A172 (cell line): ENCODE data around the gene LDLRAD4. TPM values are rescaled to one million over a fixed set of nuclear protein-coding genes. Genes with fewer than 3 reads are reported as not detected.

ENCODE experiments used
- DNase-seq: peaks from one replicate; pipeline ENCODE4 v3.0.0-alpha.2; 2015; ENCODE audit warnings: low spot score
- total RNA-seq: library from RNA; depleted of rRNA; stranded (reverse); fragments of >200 nt; shearing (Covaris generic); gene quantifications from 2 replicates; pipeline ENCODE4 v1.2.3, GENCODE V29; 2014

The LDLRAD4 gene
- total RNA-seq, 1 experiment from 2014 or later = 5.7 TPM

DNA sequence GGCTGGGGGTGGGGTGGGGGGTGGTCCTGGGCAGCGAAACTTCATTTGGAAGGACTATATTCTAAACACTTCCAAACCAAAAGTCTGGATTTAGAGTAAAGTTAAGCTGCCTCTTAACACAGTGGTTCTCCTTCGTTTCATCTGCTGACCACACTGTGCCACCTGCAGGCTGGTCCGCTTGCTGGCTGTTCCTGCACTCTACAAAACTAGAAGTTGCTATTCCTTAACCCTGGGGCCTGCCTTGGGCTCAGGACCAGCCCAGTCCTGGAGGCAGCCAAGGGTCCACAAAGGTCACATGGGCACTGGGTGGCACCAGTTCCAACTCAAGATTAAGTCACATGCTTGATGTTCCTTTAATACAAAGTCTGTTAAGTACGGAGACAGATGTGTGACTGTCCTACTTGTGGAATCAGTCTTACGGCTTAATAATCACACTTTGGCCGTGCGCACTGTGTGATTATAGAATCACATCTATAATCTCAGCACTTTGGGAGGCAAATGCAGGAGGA lies 312.4 kb downstream of the LDLRAD4 start:
- peak; percentile 65 for DNase-seq

DNA sequence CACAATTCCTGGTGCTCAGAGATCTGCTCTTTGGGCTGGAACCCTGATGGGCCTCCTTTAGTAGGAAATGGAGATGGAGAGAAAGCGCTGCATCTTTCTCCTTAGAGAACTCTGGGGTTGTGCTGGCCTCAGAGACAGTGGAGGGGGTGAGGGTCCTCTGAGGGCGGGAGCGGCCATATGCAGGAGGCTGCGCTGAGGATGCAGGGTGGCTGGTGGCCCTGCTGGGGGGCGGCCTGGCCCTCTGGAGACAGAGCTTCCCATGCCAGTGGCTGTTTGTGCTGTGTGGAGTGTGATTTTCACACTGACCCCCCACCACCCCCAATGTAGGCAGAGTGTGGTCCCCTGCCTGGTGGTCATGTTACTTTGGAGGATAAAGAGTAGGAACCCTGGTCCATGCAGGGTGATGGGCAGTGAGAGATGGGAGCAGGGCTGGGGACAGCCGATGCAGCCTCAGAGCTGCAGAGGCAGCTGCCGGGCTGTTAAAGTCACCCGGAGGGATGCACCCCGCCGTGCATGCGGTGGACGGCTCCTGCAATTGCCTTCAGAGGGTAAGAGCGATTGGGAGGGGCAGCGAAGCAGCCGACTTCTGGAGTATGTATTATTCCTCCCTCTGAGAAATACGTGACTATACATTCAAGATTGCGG lies 313.2 kb downstream of the LDLRAD4 start:
- no peak for DNase-seq

DNA sequence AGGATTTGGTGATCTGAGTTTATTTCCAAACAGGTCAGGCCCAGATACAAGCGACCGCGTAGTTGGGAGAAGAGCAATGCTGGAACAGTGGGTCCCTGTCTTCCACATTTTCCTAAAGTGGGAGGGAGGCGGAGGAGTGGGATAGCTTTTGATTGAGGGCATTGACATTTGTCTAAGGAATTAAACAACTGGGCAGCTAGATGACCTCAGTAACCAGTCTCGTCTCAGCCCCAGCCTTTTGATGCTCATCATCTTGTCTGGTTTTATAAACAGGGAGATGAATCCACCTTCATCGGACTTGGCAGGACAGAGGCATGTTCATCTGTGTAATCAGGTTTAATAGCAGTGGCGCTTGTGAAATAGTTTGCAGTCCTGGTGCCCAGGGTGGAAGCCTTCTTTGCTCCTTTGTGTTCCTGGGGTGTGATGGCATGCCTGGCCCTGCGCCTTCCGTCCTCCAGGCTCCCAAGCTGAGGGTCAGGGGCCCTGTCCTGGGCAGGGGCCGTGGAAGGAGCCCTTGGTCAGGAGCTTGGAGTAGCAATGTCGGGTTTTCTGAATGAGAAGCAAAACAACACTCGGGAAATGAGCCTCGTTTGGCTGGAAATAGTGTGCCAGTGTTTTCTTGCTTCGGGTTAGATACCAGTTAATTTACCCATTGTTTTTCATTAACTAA lies 314.0 kb downstream of the LDLRAD4 start:
- no peak for DNase-seq

DNA sequence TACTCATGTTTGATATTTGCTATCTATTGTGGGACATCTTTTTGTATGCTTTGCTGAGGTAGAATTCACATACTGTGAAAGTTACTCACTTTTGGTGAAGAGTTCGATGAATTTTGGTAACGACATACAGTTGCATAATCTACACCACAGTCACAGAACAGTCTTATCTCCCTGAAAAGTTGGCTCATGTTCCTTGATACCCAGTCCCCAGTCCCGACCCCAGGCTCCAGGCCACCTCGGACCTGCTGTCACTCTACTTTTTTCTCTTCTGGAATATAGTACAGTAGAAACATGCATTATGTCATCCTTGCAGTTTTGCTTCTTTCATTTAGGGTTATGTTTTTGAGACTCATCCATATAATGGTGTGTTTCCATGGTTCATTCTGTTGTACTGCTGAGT lies 316.1 kb downstream of the LDLRAD4 start:
- DNase-seq = no peak

DNA sequence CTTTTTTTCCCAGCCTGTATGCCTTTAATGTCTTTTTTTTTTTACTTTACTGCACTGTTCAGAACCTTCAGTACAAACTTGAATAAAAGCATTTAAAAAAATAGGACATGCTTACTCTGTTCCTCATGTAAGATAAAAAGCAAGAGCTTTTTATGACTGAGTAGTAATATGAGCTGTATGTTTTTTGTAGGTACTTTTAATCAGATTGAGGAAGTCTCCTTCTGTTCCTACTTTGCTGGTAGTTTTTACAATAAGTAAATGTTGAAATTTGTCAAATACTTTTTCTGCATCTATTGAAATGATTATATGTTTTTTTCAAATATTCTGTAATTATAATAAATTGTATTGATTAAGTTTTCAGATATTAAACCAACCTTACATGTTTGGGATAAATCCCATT lies 318.0 kb downstream of the LDLRAD4 start:
- no peak for DNase-seq

DNA sequence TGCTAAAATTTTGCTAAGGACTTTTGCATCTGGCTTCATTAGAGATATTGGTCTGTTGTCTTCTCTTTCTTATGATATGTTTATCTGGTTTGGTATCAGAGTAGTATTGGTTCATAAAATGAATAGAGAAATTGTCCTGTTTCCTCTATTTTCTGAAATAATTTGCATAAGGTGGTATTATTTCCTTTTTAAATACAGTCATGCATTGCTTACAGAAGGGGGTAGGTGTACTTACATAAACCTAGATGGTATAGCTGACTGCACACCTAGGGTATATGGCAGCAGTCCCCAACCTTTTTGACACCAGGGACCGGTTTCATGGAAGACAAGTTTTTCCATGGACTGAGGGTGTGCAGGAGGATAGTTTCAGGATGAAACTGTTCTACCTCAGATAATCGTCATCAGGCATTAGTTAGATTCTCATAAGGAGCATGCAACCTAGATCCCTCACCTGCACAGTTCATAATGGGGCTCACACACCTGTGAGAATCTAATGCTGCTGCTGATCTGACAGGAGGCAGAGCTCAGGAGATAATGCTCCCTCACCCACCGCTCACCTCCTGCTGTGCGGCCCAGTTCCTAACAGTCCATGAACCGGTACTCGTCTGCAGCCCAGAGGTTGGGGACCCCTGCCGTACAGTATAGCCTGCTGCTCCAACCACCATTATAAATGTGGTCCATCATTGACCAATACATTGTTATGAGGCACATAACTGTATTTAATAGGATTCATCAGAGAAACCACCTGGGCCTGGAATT lies 318.6 kb downstream of the LDLRAD4 start:
- no peak for DNase-seq

DNA sequence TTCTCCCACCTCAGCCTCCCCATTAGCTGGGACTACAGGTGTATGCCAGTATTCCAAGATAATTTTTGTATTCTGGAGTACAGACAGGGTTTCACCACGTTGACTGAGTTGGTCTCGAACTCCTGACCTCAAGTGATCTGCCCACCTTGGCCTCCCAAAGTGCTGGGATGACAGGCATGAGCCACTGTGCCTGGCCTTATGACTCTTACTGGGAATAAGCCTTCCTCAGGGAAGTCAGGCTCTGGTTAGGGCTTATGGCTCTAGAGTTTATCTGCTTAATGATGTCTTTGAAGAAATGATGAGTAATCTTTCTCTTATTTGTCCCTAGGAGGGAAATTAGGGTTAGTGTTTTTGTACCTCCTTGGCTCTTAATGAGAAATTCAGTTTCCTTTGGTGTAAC lies 320.1 kb downstream of the LDLRAD4 start:
- no peak for DNase-seq

DNA sequence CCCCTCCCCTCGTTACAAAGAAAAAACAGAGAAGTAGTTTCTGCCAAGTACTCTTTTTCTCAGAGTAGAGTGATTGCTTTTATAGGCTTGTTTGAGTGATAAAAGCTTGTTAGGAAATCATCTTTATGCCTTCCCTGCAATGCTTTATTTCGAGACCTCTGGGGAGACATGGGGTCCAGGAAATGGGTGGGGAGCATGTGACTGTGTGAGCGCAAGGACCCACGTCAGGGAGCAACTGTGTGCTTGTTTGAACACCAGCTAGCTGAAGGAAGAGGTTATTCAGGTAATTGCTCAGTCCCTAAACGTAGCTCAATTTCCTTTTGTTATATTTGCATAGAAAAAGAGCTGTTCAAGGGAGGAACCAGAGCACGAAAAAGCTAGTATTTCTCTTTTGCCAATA lies 320.5 kb downstream of the LDLRAD4 start:
- no peak for DNase-seq

DNA sequence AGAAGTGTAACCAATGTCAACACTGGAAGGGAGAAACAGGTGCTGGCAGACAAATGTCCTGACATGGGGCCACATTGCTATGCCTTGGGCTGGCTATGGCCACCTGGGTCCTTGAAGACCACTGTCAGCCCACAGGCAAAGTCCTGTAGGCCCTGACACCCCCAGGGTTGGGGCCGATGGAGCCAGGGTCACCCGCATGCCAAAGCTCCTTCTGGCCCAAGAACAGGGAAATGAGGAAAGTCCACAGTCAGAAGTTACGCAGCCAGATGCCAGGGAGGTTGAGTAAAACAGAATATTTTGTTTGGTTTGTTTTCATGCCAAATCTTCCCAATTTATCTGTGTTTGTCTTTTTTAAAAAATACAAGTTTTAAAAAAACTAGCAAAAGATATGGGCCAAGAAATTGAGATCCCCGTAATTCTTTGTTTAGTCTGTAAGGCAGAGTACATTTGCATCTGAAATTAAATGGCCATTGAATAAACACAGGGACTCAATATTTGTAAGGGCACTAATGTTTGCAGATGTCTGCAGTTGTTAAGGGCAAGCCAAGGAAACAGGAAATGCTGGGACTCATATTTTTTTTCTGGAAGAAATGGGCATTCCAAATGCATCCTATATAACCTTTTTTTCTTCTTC lies 321.4 kb downstream of the LDLRAD4 start:
- DNase-seq = no peak

DNA sequence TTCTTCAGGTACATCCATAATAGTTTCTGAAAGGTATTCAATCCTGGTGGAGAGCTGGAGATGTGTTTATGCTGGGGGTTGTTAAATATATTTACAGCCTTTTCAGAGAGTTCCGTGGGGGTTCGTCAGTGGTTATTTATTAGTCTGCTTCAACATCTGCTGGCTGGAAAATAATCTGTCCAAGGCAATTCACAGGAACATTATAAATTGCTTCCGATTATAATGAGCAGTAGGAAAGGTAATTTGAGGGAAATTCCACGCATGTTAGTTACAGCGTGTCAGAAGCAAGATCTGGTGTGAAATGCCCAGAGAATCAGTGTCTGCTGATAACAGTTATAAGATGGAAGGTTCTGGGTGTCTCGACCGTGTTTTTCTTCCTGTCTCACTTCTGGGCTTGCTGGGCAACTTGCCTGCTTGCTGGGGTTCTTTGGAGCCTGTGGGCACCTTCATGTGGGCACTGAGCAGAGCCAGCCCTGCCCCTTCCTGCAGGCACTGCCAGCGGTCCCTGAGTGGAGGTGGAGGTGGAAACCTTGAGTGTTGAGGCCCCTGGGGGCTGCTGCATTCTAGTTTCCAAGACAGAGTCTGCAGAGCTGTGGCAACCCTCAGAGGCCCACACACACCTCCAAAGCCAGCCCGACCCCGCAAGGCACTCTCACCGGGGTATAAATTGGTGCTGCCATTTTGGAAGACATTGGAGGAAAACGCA lies 322.1 kb downstream of the LDLRAD4 start:
- DNase-seq = no peak

DNA sequence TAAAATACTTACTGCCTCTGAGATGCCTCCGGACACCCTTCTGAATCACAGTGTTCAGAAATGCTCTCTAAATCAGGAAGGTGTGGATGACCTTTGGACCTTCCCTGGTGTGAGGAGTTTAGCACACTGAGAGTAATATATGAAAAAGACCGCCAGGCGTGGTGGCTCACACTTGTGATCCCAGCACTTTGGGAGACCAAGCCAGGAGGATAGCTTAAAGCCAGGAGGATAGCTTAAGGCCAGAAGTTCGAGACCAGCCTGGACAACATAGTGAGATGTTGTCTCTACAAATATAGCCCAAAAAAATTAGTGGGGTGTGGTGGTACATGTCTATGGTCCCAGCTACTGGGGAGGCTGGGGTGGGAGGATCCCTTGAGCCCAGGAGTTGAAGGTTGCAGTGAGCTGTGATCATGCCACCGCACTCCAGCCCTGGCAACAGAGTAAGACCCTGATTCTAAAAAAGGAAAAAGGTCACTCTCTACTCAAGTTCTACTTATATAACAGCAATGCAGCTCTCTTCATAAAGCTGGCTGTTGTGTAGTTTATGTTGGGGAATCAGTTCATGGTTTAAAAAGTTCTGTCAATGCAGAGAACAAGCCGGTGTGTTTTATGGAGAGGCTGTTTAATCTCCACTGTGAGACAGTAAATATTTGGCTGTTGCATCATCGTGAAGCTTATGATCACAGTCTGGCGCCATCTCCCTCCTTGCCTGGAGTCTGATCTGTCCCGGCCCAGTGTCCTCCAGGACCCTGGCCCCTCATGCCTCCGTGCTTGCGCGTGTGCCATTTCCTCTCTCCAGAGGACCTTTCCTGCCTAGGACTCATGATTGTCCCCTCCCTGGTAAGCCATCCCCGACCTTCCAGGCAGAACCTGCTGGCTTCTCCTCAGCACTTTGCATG lies 323.3 kb downstream of the LDLRAD4 start:
- DNase-seq = no peak

DNA sequence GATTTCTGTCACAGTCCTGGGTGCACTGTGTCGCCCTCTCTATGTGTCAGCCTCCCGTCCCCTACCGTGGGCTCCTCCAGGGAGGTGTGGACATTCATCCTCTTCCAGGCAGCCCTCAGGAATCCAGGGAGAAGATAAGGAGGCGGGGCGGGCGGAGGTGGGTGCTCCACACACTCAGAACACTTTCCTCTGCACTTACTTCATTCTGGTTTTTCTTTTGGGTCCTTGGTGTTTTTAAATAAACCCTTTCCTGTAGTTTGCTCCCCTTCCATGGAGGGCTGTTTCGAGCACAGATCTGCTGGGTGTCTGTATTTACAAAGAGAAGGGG lies 323.9 kb downstream of the LDLRAD4 start:
- no peak for DNase-seq

DNA sequence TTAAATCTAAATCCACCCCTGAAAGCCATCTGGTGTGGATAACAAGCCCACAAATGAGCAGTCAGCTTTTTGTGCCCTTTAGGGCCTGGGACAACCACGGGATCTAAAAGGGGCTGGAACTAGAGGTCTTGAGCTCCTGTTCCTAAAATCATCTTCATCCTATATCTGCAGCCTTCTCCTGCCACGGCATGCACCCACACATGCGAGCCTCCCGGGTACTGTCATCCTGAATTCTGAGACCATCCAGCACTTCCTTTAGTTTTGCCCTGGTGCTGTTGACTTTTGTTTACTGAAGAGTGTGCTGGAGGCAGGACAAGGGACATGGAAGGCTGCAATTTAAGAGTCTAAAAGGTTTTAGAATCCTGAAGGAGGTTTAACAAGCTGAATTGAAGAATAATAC lies 324.6 kb downstream of the LDLRAD4 start:
- DNase-seq = no peak

DNA sequence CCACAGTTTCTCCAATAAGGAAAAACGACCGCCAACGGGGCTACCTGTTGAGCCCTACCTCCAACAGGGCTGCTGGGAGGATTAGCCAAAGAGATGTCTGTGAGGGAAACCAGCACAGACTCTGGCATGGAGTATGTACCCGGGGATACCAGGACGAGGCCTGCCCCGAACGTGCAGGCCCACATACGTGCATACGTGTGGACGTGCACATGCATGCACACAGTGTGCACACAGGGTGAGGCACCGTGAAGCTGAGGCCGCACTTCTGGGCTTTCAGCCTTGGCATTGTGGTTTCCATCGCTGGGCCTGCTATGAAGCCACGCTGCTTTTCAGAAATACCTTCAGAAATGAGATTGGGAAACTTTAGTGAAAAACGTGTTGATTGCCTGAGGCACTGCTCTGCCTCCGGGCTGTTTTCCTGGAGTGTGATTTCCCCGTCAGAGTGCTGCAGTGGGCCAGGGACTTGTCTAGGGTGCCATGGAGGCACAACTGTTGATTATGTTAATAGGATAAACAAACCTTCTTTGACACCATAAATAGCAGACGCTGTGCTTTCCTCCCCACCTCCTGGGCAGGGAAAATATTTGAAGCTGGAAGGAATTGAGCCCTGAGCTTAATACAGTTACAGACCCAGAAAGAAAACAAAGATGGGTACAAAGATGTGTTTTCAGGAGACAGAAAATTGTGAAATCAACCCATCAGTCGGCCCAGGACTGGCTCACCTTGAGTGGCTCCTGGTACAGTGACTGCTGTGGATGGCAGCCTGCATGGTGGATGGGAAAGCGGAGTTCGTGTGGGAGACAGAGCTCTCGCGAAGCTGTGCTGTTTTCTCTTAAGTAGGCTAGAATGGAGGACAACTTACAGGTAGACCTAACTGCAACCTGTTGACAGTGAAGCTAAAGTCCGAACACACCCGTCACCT lies 325.5 kb downstream of the LDLRAD4 start:
- DNase-seq = no peak

DNA sequence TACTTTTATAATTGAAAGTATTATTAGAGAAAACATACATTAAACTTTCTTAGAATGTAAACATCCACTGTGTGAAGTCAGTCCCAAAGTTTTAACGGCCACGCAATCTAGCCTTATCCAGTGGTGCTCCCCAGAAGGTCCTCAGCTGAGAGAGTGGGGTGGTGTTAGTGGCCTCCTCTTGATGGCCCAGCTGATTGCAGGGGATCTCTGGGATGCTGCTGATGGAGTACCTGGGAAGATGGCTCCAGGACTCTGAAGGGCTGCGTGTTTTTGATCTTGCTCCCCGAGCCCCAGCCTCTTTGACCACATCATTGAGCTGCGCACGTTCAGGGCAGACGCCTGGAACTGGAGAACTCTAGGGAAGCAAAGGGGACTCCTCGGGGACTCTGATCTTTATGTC lies 326.4 kb downstream of the LDLRAD4 start:
- no peak for DNase-seq

DNA sequence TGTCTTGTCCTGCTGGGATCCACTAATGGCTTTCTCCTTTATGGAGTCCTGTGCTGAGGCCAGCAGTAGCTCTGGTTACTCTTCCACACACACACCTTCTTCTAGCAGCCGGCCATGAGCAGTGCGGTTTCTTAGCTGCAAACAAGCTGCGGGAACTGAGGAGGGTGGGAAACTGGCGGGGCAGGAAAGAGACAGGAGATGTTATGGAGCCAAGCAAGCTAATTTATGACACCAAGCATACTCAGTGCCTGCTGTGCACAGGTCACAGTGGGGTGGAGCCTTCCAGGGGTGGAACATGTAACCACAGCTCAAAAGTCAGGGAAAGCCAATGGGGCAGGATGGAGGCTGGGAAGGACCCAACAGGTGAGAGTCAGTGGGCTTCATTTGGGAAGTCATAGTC lies 327.0 kb downstream of the LDLRAD4 start:
- DNase-seq = no peak

DNA sequence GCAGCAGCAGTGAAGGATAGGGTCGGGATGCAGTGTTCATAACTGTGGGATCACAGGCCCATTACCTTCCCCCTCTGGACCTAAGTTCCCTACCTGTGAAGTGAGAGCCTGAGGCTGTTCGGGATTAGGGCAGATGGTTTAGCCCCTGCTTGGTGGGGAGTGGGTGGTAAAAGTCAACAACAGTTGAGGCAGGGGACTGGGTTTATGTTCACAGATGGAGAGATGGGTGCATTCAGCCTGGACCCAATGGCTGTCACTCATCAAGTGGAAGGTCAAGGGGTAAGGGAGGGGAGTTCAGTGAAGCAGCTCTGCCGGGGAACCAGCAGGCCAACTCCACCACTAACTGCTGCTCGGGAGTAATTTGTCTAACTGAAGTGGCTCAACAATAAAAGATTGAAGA lies 327.4 kb downstream of the LDLRAD4 start:
- no peak for DNase-seq

DNA sequence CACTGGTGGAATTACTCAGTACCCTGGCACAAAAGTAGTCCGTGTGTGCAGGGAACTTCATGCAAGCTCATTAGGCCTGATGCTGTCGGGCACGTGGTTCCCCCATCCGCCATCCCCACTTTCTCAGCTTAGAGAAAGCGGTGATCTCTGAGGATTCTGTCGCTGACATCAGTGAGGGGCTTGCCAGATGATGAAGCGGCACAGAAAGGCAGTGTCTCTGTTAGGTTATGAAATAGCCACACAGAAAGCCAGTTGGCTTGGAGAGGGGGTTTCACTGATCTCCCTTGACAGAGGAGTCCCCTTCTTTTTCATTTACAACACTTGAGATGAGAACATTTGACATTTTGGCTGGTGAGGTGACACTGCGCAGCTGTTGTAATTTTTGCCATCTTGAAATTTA lies 328.1 kb downstream of the LDLRAD4 start:
- no peak for DNase-seq

DNA sequence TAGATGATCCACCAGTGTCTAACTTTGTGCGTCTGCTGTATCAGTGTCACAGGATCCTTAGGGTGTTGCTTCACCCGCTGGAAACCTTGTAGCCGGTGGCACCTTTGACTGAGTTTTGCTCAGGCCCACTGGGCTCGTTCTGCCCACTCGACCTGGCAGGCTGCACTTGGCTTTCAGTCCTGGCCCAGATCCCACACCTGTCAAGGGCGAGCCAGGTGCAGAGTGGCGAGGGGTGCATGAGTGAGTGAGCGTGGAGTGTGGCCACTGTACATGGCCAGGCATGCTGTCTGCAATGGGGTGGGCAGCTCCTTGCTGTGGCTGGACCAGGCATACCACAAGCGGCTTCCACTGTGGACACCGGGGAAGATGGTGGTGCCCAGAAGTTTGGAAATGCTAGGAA lies 328.8 kb downstream of the LDLRAD4 start:
- DNase-seq = no peak
